Measurements from ENCODE around the gene RCBTB2. TPM values are rescaled to one million over a fixed set of nuclear protein-coding genes. Genes with fewer than 3 reads are reported as not detected.

The RCBTB2 gene
- polyA plus RNA-seq, 10 donors, result 20.2 to 35.7 (median 23.4) TPM

GRCh38 chr13:48533961-48534600 is 1.2 kb upstream of the RCBTB2 start:
- peak in 1 of 3 donors; percentile 20 for DNase-seq

DNA sequence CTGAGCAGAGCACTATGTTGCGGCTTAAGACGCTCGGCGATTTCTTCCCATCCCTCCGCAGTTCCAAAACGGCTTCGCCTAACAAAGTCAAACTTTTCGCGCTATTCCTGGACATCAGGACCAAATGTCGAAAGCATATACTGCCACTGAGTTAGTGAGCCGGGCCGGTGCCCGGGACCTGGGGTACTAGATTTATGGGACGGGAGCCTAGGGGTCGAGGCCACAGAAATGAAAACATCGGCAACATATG is 699 bp downstream of the RCBTB2 start:
- DNase-seq, result peak in 1 of 3 donors; percentile 70

GRCh38 chr13:48531416-48532255 is 1.2 kb downstream of the RCBTB2 start:
- DNase-seq, result no peak

DNA sequence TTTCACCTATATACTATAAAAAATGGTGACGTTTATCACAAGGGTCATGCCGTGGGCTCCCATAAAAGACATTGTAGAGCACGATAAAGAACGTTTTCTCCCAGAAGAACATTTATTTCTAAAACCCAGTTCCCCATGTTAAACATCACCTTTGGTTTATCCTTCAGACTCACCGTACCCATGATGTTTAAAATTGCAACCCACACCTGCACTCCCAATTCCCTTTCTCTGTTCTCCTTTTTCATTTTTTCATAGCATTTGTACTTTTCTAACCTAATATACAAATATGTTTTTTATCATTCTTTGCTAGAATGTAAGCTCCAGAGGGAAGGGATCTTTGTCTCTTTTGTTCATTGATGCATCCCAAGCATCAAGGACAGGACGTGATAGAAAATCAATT is 2.0 kb downstream of the RCBTB2 start:
- no peak for DNase-seq

DNA sequence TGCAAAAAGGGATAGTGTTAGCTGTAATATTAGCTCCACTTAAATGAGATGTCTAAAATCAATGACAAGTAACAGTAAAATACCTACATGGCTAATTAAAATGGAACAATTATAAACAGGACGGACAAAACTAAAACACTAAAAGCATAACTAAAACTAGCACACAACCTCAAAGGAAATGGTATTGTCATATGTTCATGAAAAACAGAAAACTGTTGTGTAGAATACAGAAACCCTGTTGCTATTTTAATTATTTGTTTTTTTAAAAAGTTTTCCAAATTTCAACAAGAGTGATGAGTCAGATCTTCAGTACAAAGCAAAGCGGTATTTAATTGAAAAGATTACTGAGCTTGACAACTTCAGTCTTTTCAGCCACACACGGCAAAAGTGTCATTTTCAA is 4.2 kb downstream of the RCBTB2 start:
- no peak for DNase-seq

GRCh38 chr13:48527955-48528354 is 4.9 kb downstream of the RCBTB2 start:
- DNase-seq, result no peak

- DNase-seq, result no peak
These were observed 6.6 kb downstream of the RCBTB2 start for GRCh38 chr13:48526286-48526685.

GRCh38 chr13:48518083-48518482 is 14.8 kb downstream of the RCBTB2 start:
- no peak for DNase-seq

GRCh38 chr13:48515732-48516131 is 17.1 kb downstream of the RCBTB2 start:
- peak in 1 of 3 donors; percentile 35 for DNase-seq

- DNase-seq, result no peak
These were observed 18.1 kb downstream of the RCBTB2 start for GRCh38 chr13:48514793-48515192.

DNA sequence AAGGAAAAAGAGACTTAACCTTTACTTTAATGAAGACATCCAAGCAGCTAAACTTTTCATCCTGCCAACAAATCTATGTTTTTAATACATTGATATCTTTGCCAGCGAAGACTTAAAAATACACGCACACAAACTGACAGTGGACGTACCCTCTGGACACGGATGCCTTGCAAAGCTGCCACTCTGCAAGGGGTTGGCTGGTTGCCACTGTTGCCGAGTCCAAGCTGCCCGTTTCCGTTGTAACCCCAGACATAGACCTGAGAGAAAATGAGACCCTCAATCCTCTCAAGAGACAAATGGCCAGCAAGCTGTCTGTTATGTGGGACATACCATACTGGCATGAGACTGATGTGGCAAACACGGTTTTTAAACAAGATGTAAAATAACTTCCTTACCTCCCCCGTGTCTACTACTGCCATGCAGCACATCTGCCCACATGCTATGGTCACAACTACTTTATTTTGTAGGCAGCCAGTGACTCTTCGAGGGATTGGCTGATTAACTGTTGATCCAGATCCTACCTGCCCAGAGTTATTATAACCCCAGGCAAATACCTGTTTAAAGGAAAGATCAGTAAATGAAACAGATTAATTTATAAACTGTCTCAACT is 21.2 kb downstream of the RCBTB2 start:
- DNase-seq, result peak in 1 of 3 donors; percentile 34

DNA sequence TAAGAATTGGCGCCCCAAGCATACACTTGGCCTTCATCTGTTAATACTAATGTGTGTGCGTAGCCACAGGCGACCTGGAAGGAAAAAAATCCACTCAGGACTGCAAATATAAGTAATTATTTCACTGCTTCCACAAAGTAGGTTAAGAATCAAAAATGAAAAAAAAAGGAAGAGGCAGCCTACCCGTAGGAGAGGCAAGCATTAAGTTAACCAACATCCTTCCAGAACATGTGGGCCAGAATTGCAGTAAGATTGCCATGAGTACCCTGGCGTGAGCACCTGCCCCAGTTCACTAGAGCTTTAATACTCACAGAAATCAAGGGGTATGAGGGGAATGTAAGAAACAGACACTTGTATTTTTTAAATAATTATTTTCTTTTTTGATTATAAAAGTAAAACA is 22.2 kb downstream of the RCBTB2 start:
- no peak for DNase-seq

GRCh38 chr13:48508011-48508410 is 24.9 kb downstream of the RCBTB2 start:
- DNase-seq, result no peak

- DNase-seq, result no peak
These were observed 25.9 kb downstream of the RCBTB2 start for GRCh38 chr13:48507021-48507420.

DNA sequence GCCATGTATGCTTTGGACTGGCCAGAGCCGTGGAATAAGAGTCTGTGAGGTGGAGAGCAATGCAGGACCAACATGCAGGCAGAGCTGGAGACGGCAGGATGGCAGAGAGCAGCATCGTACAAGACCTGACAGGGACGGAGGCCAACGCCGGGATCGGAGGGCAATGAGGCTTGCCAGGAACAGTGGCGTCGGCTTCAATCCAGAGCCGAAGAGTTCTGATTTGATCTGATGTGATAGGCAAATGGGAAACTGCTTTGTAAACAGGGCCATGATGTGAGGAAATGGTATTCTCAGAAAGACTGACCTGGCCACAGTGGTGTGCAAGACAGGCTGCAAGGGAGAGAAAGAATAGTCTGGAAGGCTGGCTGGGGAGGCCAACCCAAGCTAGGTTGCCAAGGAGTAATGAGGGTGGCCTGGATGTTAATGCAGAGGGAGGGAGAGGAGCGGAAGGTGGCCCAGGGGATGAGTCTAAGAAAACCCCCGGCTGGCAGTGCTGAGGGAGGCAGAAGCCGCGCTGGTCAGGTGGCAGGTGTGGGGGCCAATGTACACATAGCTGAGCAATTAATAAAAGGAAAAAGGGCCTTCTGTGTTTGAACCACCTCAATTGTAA is 26.7 kb downstream of the RCBTB2 start:
- no peak for DNase-seq

GRCh38 chr13:48505597-48506091 is 27.2 kb downstream of the RCBTB2 start:
- DNase-seq, result peak in 2 of 3 donors; percentile 33 to 67

- no peak for DNase-seq
These were observed 27.9 kb downstream of the RCBTB2 start for GRCh38 chr13:48505012-48505411.

DNA sequence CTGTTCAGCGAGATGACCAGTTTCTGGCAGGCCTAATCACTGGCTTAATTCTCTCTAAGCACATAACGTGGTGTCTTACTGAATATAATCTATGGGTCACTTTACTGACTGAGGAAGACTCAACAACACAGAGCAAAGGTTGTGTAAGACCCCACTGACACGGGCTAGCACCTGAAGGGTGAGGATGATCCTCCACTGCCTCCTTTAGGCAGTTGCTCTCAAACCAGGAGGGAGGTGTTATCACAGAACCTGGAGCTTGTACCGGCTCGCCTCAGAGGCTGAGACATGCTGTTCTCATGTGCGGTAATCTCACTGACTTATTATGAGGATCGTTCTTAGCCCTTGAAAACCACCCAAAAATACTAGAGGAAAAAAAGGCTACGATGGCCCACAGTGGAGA is 28.3 kb downstream of the RCBTB2 start:
- no peak for DNase-seq

DNA sequence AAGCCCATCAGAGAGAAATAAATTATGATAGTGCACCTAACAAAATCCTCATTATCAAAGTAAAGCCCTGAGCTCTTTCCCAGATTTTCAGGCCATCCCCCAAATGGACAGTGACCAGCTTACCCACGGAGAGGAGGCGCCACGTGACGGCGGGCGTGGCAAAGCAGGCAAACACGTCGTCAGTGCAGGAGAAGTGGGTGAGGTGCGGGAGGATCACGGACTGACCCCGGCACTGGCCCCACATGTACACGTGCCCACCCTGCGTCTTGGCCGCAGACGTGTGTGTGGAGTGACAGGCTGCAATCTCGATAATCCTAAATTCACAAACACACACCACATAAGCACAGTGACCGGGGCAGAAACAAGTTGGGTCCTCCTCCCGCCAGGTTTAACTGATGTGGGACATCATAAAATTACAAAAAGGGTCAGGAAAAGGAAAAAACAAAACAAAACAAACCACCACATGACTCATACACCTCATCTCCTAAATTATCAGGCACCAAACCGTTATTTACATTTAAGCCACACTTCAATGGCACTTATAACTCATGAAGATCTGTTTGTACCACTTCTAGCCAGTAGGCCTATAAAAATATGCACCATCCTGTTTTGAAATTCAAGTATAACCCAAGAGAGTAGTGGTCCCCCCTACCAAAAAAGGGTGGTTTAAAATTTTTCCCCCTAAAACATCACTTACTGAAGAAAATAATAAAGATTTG is 30.1 kb downstream of the RCBTB2 start:
- DNase-seq, result no peak

GRCh38 chr13:48501705-48502104 is 31.2 kb downstream of the RCBTB2 start:
- no peak for DNase-seq

DNA sequence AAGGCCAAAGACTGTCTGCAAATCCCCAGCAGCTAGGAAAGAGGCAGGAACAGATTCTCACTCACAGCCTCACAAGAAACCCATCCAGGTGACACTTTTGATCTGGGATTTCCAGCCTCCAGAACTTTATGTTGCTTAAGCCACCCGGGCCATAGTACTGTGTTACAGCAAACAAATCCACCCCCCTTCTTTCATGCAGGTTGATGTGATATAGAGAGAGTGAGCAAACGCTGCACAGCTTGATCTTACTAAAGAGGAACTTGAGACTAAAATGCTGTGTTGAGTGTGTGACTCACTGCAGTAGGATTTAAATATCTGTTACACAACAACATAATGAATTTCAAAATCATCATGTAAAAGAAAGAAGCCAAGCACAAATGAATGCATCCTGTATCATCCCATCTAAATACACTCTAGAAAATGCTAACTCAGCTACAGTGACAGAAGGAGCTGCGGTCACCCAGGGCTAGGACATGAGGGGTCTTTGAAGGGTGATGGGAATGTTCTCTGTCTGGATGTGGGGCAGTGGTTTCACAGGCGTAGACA is 32.2 kb downstream of the RCBTB2 start:
- peak in 2 of 3 donors; percentile 25 to 50 for DNase-seq

- no peak for DNase-seq
These were observed 35.2 kb downstream of the RCBTB2 start for GRCh38 chr13:48497669-48498068.

Measured in muscle of back (tissue), 11 donors.